ENCODE results near the gene MORN5.

MORN5 gene

GRCh38 chr9:122144836-122145591, 14.7 kb upstream of the MORN5 start:
- DNase-seq, result no peak

GRCh38 chr9:122145592-122145863, 14.2 kb upstream of the MORN5 start:
- no peak for DNase-seq

- no peak for DNase-seq
Measured at GRCh38 chr9:122151267-122151828, 8.4 kb upstream of the MORN5 start.

GRCh38 chr9:122155796-122156195, 3.9 kb upstream of the MORN5 start:
- DNase-seq, result no peak

- DNase-seq, result peak; percentile 23
Measured at GRCh38 chr9:122158202-122158601, 1.5 kb upstream of the MORN5 start.

GRCh38 chr9:122159925-122160246, 178 bp downstream of the MORN5 start:
- DNase-seq, result no peak

GRCh38 chr9:122162415-122162814, 2.7 kb downstream of the MORN5 start:
- no peak for DNase-seq

GRCh38 chr9:122164286-122164685, 4.6 kb downstream of the MORN5 start:
- DNase-seq, result no peak

- no peak for DNase-seq
Measured at GRCh38 chr9:122168356-122168755, 8.6 kb downstream of the MORN5 start.

GRCh38 chr9:122172131-122172530, 12.4 kb downstream of the MORN5 start:
- DNase-seq, result no peak

- DNase-seq, result no peak
Measured at GRCh38 chr9:122173670-122174069, 14.0 kb downstream of the MORN5 start.

GRCh38 chr9:122176916-122177315, 17.2 kb downstream of the MORN5 start:
- no peak for DNase-seq

- no peak for DNase-seq
Measured at GRCh38 chr9:122179054-122179689, 19.5 kb downstream of the MORN5 start.

GRCh38 chr9:122179690-122180074, 20.0 kb downstream of the MORN5 start:
- DNase-seq, result no peak

GRCh38 chr9:122180633-122181032, 20.9 kb downstream of the MORN5 start:
- DNase-seq, result no peak

- DNase-seq, result no peak
Measured at GRCh38 chr9:122183501-122183900, 23.8 kb downstream of the MORN5 start.

- no peak for DNase-seq
Measured at GRCh38 chr9:122184551-122184950, 24.8 kb downstream of the MORN5 start.

- DNase-seq, result no peak
Measured at GRCh38 chr9:122186301-122186700, 26.6 kb downstream of the MORN5 start.

- no peak for DNase-seq
Measured at GRCh38 chr9:122186777-122187470, 27.2 kb downstream of the MORN5 start.

- DNase-seq, result no peak
Measured at GRCh38 chr9:122188369-122188768, 28.7 kb downstream of the MORN5 start.

GRCh38 chr9:122190597-122191381, 31.1 kb downstream of the MORN5 start:
- DNase-seq, result no peak

GRCh38 chr9:122191584-122191983, 31.9 kb downstream of the MORN5 start:
- DNase-seq, result no peak

- DNase-seq, result no peak
Measured at GRCh38 chr9:122192261-122192875, 32.7 kb downstream of the MORN5 start.

Measured in CD4-positive, alpha-beta T cell treated with Interleukin-10 for 1 hour (primary cell).